ENCODE data around the gene ISCU.

DNA sequence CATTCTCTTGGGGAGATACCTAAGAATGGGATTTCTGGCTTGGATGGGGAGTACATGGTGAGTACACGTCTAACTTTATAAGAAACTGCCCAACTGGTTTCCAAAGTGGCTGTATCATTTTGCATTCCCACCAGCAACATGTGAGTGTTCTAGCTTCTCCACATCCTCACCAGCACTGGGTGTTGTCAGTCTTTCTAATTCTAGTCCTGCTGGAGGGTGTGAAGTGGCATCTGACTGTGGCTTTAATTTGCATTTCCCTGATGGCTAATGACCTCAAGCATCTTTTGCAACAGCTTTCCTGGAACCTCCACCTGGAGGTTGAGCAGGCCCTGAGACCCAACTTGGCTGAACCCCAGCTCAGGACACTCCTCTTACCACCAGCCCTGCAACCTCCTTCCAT is 53.5 kb downstream of the ISCU start:
- TF ChIP-seq, protein P1, sequence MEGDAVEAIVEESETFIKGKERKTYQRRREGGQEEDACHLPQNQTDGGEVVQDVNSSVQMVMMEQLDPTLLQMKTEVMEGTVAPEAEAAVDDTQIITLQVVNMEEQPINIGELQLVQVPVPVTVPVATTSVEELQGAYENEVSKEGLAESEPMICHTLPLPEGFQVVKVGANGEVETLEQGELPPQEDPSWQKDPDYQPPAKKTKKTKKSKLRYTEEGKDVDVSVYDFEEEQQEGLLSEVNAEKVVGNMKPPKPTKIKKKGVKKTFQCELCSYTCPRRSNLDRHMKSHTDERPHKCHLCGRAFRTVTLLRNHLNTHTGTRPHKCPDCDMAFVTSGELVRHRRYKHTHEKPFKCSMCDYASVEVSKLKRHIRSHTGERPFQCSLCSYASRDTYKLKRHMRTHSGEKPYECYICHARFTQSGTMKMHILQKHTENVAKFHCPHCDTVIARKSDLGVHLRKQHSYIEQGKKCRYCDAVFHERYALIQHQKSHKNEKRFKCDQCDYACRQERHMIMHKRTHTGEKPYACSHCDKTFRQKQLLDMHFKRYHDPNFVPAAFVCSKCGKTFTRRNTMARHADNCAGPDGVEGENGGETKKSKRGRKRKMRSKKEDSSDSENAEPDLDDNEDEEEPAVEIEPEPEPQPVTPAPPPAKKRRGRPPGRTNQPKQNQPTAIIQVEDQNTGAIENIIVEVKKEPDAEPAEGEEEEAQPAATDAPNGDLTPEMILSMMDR (IDR thresholded peaks at IDR 0.05), result no peak
- TF ChIP-seq, protein P2, sequence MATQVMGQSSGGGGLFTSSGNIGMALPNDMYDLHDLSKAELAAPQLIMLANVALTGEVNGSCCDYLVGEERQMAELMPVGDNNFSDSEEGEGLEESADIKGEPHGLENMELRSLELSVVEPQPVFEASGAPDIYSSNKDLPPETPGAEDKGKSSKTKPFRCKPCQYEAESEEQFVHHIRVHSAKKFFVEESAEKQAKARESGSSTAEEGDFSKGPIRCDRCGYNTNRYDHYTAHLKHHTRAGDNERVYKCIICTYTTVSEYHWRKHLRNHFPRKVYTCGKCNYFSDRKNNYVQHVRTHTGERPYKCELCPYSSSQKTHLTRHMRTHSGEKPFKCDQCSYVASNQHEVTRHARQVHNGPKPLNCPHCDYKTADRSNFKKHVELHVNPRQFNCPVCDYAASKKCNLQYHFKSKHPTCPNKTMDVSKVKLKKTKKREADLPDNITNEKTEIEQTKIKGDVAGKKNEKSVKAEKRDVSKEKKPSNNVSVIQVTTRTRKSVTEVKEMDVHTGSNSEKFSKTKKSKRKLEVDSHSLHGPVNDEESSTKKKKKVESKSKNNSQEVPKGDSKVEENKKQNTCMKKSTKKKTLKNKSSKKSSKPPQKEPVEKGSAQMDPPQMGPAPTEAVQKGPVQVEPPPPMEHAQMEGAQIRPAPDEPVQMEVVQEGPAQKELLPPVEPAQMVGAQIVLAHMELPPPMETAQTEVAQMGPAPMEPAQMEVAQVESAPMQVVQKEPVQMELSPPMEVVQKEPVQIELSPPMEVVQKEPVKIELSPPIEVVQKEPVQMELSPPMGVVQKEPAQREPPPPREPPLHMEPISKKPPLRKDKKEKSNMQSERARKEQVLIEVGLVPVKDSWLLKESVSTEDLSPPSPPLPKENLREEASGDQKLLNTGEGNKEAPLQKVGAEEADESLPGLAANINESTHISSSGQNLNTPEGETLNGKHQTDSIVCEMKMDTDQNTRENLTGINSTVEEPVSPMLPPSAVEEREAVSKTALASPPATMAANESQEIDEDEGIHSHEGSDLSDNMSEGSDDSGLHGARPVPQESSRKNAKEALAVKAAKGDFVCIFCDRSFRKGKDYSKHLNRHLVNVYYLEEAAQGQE (IDR thresholded peaks at IDR 0.05; ENCODE audit: low read depth, low read length), result no peak
- TF ChIP-seq FOXM1 (IDR thresholded peaks at IDR 0.05; ENCODE audit: low read depth) (no peak), SMC3 (IDR thresholded peaks at IDR 0.05; ENCODE audit: low read depth, low read length) (no peak), EP300 (IDR thresholded peaks at IDR 0.05; ENCODE audit: borderline replicate concordance in 1 of 2, low read depth in 1 of 2, low read length in 1 of 2) (no peak), YY1 (IDR thresholded peaks at IDR 0.05; ENCODE audit: low read depth) (no peak)

Data from SK-N-SH (cell line).